Dermis microvascular lymphatic vessel endothelial cell (primary cell): ENCODE data around the gene OR52A1. TPM values are rescaled to one million over a fixed set of nuclear protein-coding genes. Genes with fewer than 3 reads are reported as not detected.

Source experiments
- DNase-seq, 2 donors: peaks; one replicate each; pipeline versions ENCODE4 v3.0.0 to v3.0.0-alpha.2; 2010; ENCODE audit warnings: low read depth in 2 of 2
- total RNA-seq: library from RNA; depleted of rRNA; stranded (reverse); fragments of >200 nt; gene quantifications from 2 replicates; pipeline ENCODE4 v1.2.1, GENCODE V29; 2014

Gene OR52A1
- total RNA-seq, 1 donor from 2014 or later, result not detected

DNA sequence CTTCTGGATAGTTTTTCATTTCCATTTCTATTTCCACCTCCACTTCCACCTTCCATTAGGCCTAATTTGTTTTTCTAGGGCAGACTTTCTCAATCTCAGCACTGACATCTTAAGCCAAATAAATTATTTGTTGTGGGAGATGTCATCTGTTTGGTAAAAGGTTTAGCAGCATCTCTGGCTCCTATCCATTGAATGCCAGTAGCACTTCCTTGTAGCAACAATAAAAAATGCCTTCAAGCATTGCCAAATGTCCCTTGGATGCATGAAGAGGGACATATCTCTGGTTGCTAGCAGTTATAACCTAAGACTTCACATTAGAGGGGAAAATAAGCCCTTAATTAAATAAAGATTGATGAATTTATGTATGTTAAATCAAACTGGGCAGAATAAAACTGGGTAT lies 18.3 kb downstream of the OR52A1 start:
- DNase-seq, result no peak

DNA sequence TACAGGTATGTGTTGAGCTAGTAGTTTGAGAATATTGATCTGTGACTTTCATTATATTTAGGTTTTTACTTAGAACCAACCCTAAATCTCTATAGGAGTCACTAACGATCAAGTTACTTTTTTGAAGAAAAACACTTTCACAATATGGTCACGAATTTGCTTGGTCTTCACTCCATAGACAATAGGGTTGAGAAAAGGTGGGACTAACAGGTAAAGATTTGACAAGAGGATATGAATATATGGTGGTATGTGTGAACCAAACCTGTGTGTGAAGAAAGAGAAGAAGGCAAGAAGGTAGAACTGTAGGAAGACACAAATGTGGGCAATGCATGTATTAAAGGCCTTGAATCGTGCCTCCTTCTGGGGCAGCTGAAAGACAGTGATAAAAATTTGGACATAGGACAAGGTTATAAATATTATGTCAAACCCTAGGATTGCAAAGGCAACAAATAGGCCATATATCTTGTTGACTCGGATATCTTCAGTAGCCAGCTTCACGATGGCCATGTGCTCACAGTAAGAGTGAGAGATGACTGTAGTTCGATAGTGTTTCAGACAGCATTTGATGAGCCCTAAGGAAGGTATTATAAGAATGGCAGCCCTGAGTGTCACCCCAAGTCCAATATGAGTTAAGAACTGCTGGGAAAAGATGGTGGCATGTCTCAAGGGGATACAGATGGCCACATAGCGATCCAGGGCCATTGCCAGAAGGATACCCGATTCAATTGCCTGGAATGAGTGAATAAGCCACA lies 22.8 kb downstream of the OR52A1 start:
- no peak for DNase-seq

DNA sequence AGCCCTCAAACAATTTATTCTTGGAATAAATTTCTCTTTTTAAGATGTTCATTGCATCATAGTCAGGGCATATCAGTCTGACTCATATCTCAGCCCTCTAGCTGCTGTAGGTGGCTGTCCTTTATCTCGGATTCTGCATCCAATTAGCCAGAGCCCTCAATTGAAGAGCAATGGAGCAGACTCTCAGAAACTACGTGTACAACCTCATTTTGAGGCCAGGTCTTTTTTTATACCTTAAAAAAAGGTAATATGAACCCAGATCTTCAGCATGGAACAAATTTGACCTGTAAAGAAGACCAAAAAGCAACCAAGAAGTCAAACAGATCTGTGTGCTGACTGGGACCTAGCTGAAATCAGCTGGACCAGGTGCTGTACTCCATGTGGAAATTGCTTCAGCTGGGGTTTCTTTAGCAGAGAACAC lies 25.1 kb downstream of the OR52A1 start:
- DNase-seq, result no peak

DNA sequence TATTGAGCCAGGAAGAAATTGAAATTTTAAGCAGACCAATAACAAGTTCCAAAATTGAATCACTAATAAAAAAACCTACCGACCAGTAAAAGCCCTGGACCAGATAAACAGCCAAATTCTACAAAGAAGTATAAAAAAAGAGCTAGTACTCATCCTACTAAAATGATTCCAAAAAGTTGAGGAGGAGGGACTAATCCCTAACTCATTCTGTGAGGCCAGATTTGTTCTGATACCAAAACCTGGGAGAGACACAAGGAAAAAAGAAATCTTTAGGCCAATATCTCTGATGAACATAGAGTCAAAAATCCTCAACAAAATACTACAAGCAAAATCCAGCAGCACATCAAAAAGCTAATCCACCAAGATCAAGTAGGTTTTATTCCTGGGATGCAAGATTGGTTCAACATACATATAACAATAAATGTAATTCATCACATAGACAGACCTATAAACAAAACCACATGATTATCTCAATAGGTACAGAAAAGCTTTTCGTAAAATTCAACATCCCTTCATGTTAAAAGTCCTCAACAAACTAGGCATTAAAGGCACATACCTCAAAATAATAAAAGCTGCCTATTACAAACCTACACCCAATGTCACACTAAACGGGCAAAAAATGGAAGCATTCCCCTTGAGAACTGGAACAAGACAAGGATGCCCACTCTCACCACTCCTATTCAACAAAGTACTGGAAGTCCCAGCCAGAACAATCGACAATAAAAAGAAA lies 29.5 kb downstream of the OR52A1 start:
- no peak for DNase-seq

DNA sequence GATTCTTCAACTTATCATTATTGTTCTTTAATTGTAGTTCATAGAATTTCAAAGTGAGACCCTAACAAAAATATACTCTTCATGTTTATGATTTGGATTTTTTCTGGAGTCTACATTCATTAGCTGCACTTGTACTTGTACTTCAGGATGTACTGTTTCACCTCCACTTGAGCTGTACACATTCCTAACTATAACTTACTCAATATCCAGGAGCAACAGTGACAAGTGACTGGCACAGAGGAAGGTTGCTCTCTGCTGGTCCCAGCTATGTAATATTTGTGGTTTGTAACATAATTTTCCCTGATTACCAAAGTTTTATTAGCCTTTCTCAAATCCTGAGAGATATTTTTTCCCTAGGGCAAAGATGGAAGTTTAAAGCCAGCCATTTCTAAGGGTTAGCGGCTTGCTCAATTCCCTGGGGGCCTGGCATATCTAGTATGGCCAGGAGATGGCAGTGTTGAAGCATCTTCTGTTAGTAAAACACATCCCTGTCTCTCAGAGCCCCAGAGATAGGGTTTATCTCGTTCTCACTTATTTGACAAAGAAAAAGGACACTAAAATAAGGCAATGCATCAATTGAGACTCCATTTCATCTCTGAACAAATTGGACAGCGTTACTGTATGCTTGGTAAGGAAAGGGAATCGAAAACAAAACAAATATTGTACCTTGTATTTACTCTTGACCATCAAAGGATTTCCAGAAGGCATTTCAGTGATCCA lies 30.6 kb downstream of the OR52A1 start:
- peak; percentile 46 to 67 for DNase-seq

DNA sequence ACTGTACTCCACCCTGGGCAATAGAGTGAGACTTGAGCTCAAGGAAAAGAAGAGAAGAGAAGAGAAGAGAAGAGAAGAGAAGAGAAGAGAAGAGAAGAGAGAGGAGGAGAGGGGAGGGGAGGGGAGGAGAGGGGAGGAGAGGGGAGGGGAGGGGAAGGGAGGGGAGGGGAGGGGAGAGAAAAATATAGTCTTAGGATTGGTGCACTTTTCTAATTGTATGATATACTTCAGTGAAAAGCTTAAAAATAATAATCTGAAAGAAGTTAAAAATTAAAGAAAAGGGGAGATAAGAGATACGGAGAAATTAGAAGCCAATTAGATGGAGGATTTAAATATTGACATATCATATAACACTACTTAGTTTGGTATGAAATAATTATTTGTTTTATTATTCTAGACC lies 35.7 kb downstream of the OR52A1 start:
- no peak for DNase-seq

DNA sequence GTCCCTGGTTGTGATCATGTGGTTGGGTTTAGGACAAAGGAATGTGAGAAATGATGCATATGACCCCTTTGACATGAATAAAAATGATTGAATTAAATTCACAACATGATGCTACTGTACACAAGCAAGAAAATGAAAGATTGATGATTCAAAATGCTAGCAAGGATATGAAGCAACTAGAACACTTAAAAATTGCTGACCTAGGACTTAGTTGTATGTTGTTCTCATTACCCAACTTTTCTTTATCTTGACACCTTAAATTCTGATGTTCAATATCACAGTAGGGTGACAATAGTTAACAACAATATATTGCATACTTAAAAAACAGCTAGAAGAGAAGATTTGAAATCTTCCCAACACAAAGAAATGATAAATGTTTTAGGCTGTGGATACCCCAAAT lies 37.0 kb downstream of the OR52A1 start:
- no peak for DNase-seq

DNA sequence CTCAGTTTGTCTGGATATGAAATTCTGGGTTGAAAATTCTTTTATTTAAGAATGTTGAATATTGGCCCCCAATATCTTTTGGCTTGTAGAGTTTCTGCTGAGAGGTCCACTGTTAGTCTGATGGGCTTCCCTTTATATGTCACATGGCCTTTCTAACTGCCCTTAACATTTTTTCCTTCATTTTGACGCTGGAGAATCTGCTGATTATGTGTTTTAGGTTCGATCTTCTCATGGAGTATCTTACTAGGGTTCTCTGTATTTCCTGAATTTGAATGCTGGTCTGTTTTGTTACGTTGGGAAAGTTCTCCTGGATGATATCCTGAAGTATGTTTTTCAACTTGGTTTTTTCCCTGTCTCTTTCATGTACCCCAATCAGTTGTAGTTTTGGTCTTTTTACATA lies 39.2 kb downstream of the OR52A1 start:
- no peak for DNase-seq

DNA sequence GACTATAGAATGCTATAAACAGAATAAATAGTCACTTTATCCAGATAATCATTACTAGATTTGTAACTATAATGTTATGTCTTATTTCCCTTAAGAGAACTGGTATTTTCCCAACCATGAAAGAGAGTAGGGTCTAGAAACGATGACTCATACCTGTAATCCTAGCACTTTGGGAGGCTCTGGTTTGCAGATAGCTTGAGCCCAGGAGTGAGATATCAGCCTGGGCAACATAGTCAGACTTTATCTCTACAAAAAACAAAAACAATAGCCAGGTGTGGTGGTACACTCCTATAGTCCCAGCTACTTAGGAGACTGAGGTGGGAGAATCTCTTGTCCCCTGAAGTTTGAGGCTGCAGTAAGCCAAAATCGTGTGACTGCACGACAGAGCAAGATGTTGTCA lies 47.3 kb downstream of the OR52A1 start:
- DNase-seq, result no peak

DNA sequence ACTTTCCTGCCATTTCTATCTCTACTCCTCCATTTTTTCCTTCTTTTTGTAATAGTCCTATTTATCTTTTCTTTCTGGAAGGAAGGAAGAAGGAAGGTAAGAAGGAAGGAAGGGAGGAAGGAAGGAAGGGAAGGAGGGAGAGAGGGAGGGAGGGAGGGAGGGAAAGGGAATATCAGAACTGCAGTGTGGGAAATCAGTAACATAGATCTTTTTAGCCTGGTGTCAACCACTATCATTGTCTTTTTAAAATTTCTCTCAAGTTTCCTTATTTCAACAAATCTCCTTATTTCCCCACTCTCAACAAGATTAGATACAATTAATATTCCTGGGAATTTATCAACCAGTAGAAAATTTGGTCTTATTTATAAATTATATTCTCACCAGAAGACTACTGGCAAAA lies 51.5 kb downstream of the OR52A1 start:
- no peak for DNase-seq

DNA sequence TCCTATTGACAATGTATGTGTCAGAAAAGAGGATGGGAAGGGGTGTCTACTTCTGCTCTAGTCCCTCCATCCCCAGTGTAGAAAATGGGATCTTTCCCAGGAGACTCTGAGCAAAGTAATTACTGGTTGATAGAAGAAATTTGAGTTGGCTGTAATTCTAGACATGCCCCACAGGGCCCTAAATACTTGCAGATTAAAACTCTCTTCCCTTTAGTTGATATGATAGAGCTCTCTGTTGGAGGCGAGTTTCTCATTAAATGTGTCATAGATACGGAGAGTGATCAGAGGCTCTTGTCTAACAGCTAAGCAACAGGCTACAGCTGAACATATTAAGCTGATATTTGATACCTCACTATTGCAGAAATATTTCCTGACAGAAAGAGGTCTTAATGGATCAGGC lies 52.3 kb downstream of the OR52A1 start:
- DNase-seq, result no peak

DNA sequence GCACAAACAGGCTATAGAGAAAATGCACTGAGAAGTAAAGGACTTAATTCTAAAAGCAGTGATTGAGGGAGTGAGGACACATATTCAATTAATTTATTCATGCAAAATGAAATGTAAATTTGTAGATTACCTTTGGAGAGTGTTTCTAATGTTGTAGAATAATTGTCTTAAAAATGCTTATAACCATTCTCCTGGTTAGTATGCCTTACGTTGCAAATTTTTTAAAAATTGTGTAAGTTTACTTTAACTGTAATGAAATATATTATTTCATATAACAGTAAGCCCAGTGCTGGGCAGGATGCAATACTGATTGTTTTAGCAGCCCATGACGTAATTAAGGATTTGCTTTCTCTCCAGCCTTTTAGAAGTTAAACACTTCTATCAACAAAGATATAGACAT lies 58.5 kb downstream of the OR52A1 start:
- DNase-seq, result no peak

Other genes starting within 250 kb of the OR52A1 start
- gene OR51G2, start 235.4 kb downstream of the OR52A1 start, total RNA-seq, result not detected in 2 replicates
- gene OR51G1, start 230.4 kb downstream of the OR52A1 start, total RNA-seq, result not detected in 2 replicates
- not detected in 2 replicates for gene OR51A4, start 207.2 kb downstream of the OR52A1 start, total RNA-seq
- not detected in 2 replicates for gene OR51A2, start 199.0 kb downstream of the OR52A1 start, total RNA-seq
- gene OR51L1, start 159.9 kb downstream of the OR52A1 start, total RNA-seq, result not detected in 2 replicates
- gene OR52J3, start 108.2 kb downstream of the OR52A1 start, total RNA-seq, result not detected in 2 replicates
- not detected in 2 replicates for gene OR52E2, start 95.1 kb downstream of the OR52A1 start, total RNA-seq
- gene OR52E1, start 85.2 kb downstream of the OR52A1 start, total RNA-seq, result not detected in 2 replicates
- not detected in 2 replicates for gene OR52A5, start 16.4 kb downstream of the OR52A1 start, total RNA-seq
- not detected in 2 replicates for gene OR51V1, start 45.9 kb upstream of the OR52A1 start, total RNA-seq
- not detected in 2 replicates for gene HBB, start 72.3 kb upstream of the OR52A1 start, total RNA-seq
- gene HBD, start 79.7 kb upstream of the OR52A1 start, total RNA-seq, result not detected in 2 replicates
- gene HBG1, start 95.1 kb upstream of the OR52A1 start, total RNA-seq, result not detected in 2 replicates
- gene HBG2, start 100.0 kb upstream of the OR52A1 start, total RNA-seq, result not detected in 2 replicates
- not detected in 2 replicates for gene HBE1, start 115.2 kb upstream of the OR52A1 start, total RNA-seq
- gene OR51B4, start 147.2 kb upstream of the OR52A1 start, total RNA-seq, result not detected in 2 replicates
- not detected in 2 replicates for gene OR51B2, start 169.5 kb upstream of the OR52A1 start, total RNA-seq
- not detected in 2 replicates for gene OR51B5, start 188.8 kb upstream of the OR52A1 start, total RNA-seq
- gene OR51B6, start 196.8 kb upstream of the OR52A1 start, total RNA-seq, result not detected in 2 replicates
- not detected in 2 replicates for gene OR51M1, start 229.1 kb upstream of the OR52A1 start, total RNA-seq